Measurements from ENCODE around the gene CD200. TPM values are rescaled to one million over a fixed set of nuclear protein-coding genes. Genes with fewer than 3 reads are reported as not detected.

CD200 gene
- total RNA-seq, 1 donor from 2014 or later = 42.1 TPM

- no peak for TF ChIP-seq CTCF (IDR thresholded peaks at IDR 0.05; ENCODE audit: unreplicated experiment)
- Mint-ChIP-seq H3K27ac (no peak overlapping the region), H3K4me1 (ENCODE audit: low read depth) (peaks cover 32% of the 10 kb centered on the region), H3K27me3 (no peaks in the 10 kb centered on the region), H3K9me3 (ENCODE audit: low read depth) (peaks cover 3% of the 10 kb centered on the region), H3K36me3 (ENCODE audit: insufficient read depth) (peaks cover 22% of the 10 kb centered on the region), H3K4me3 (ENCODE audit: low read depth) (no peak overlapping the region)
- DNase-seq (ENCODE audit: low spot score, unreplicated experiment) = no peak
Observed at GRCh38 chr3:112339609-112340008, 6.7 kb downstream of the CD200 start.

- Mint-ChIP-seq H3K4me3 (ENCODE audit: low read depth) (no peak overlapping the region), H3K27ac (no peak overlapping the region), H3K4me1 (ENCODE audit: low read depth) (peaks cover 17% of the 10 kb centered on the region), H3K27me3 (no peaks in the 10 kb centered on the region), H3K36me3 (ENCODE audit: insufficient read depth) (peaks cover 29% of the 10 kb centered on the region), H3K9me3 (ENCODE audit: low read depth) (peaks cover 3% of the 10 kb centered on the region)
- no peak for DNase-seq (ENCODE audit: low spot score, unreplicated experiment)
- TF ChIP-seq CTCF (IDR thresholded peaks at IDR 0.05; ENCODE audit: unreplicated experiment) = no peak
Observed at GRCh38 chr3:112341386-112341785, 8.4 kb downstream of the CD200 start.

GRCh38 chr3:112345681-112346080 lies 12.7 kb downstream of the CD200 start:
- TF ChIP-seq CTCF (IDR thresholded peaks at IDR 0.05; ENCODE audit: unreplicated experiment) = no peak
- H3K27ac Mint-ChIP-seq = no peak overlapping the region
- H3K36me3 Mint-ChIP-seq (ENCODE audit: insufficient read depth) = peaks cover 43% of the 10 kb centered on the region
- DNase-seq (ENCODE audit: low spot score, unreplicated experiment) = no peak
- no peaks in the 10 kb centered on the region for H3K27me3 Mint-ChIP-seq
- H3K4me1 Mint-ChIP-seq (ENCODE audit: low read depth) = peaks cover 5% of the 10 kb centered on the region
- H3K9me3 Mint-ChIP-seq (ENCODE audit: low read depth) = peaks cover 3% of the 10 kb centered on the region
- no peak overlapping the region for H3K4me3 Mint-ChIP-seq (ENCODE audit: low read depth)

- TF ChIP-seq CTCF (IDR thresholded peaks at IDR 0.05; ENCODE audit: unreplicated experiment) = no peak
- peak overlapping the region; percentile 35 for H3K27ac Mint-ChIP-seq
- H3K27me3 Mint-ChIP-seq = no peaks in the 10 kb centered on the region
- peaks cover 42% of the 10 kb centered on the region for H3K36me3 Mint-ChIP-seq (ENCODE audit: insufficient read depth)
- DNase-seq (ENCODE audit: low spot score, unreplicated experiment) = no peak
- H3K9me3 Mint-ChIP-seq (ENCODE audit: low read depth) = peaks cover 3% of the 10 kb centered on the region
- peaks cover 6% of the 10 kb centered on the region for H3K4me1 Mint-ChIP-seq (ENCODE audit: low read depth)
- no peak overlapping the region for H3K4me3 Mint-ChIP-seq (ENCODE audit: low read depth)
Observed at GRCh38 chr3:112346491-112347122, 13.7 kb downstream of the CD200 start.

GRCh38 chr3:112348943-112349342 lies 16.0 kb downstream of the CD200 start:
- Mint-ChIP-seq H3K4me1 (ENCODE audit: low read depth) (peaks cover 8% of the 10 kb centered on the region), H3K27ac (no peak overlapping the region)

More at GRCh38 chr3:112348943-112349342, 16.0 kb downstream of the CD200 start:
- Mint-ChIP-seq H3K9me3 (ENCODE audit: low read depth) (no peaks in the 10 kb centered on the region), H3K4me3 (ENCODE audit: low read depth) (no peak overlapping the region), H3K36me3 (ENCODE audit: insufficient read depth) (peaks cover 40% of the 10 kb centered on the region), H3K27me3 (no peaks in the 10 kb centered on the region)
- no peak for DNase-seq (ENCODE audit: low spot score, unreplicated experiment)
- TF ChIP-seq CTCF (IDR thresholded peaks at IDR 0.05; ENCODE audit: unreplicated experiment) = no peak
